CD14-positive monocyte (primary cell): ENCODE measurements around the gene ALOX12B. TPM values are rescaled to one million over a fixed set of nuclear protein-coding genes. Genes with fewer than 3 reads are reported as not detected.

Experiments used
- DNase-seq, 3 donors: peaks; one replicate each; pipeline ENCODE4 v3.0.0-alpha.2; 2011 to 2022
- H2AFZ ChIP-seq: 2 replicates; pipeline ENCODE4 v1.6.0; 2012; ENCODE audit warnings: mild to moderate bottlenecking, low read depth, low read length, inconsistent platforms; ENCODE audit not compliant: insufficient read depth, poor library complexity, severe bottlenecking
- H3K27ac ChIP-seq, 2 donors: 1 replicate in 1 of 2; 2 replicates in 1 of 2; pipeline ENCODE4 v1.5.1; 2012 to 2013; ENCODE audit warnings: low read length in 2 of 2, control low read depth in 1 of 2, inconsistent platforms in 1 of 2, low read depth in 1 of 2, mild to moderate bottlenecking in 1 of 2
- H3K27me3 ChIP-seq, 2 donors: one replicate each; pipeline versions ENCODE4 v1.6.0 to v1.6.1; 2011 to 2013; ENCODE audit warnings: low read length in 2 of 2; ENCODE audit not compliant: control insufficient read depth in 2 of 2, insufficient read depth in 2 of 2
- H3K36me3 ChIP-seq, 2 donors: replicated peaks in 1 of 2; 1 replicate in 1 of 2; 2 replicates in 1 of 2; pipeline versions ENCODE4 v1.5.1 to v1.6.1; 2012 to 2013; ENCODE audit warnings: low read length in 2 of 2, control low read depth in 1 of 2, inconsistent platforms in 1 of 2, mild to moderate bottlenecking in 1 of 2; ENCODE audit not compliant: insufficient read depth in 2 of 2, control insufficient read depth in 1 of 2
- H3K4me1 ChIP-seq, 2 donors: 1 replicate in 1 of 2; 2 replicates in 1 of 2; pipeline versions ENCODE4 v1.5.1 to v1.6.1; 2012 to 2013; ENCODE audit warnings: low read length in 2 of 2, control low read depth in 1 of 2, inconsistent platforms in 1 of 2, mild to moderate bottlenecking in 1 of 2, moderate library complexity in 1 of 2; ENCODE audit not compliant: insufficient read depth in 2 of 2, control insufficient read depth in 1 of 2
- H3K4me2 ChIP-seq: replicated peaks from 2 replicates; pipeline ENCODE3; 2012; ENCODE audit warnings: low read length, moderate library complexity, mild to moderate bottlenecking; ENCODE audit not compliant: poor library complexity, severe bottlenecking; ENCODE audit errors: extremely low read depth
- H3K4me3 ChIP-seq, 3 experiments: fragments of 200-600 bp in 1 of 3; sonication (generic) in 1 of 3; replicated peaks in 1 of 3; 1 replicate in 2 of 3; 2 replicates in 1 of 3; pipeline ENCODE4 v1.5.1; 2011 to 2013; ENCODE audit warnings: low read length in 3 of 3, mild to moderate bottlenecking in 3 of 3, control low read depth in 2 of 3, low read depth in 2 of 3, inconsistent platforms in 1 of 3, moderate library complexity in 1 of 3
- H3K79me2 ChIP-seq: 2 replicates; pipeline ENCODE4 v1.6.0; 2012; ENCODE audit warnings: mild to moderate bottlenecking, control low read depth, inconsistent platforms, low read length, moderate library complexity; ENCODE audit not compliant: insufficient read depth
- H3K9ac ChIP-seq: 2 replicates; pipeline ENCODE4 v1.6.0; 2017; ENCODE audit warnings: low read length, mild to moderate bottlenecking; ENCODE audit not compliant: insufficient read depth, poor library complexity, severe bottlenecking
- H3K9me3 ChIP-seq, 2 donors: replicated peaks in 1 of 2; 1 replicate in 1 of 2; 2 replicates in 1 of 2; pipeline versions ENCODE4 v1.5.1 to v1.6.1; 2012 to 2013; ENCODE audit warnings: low read length in 2 of 2, control low read depth in 1 of 2; ENCODE audit not compliant: control insufficient read depth in 1 of 2, insufficient read depth in 1 of 2
- H4K20me1 ChIP-seq: 2 replicates; pipeline ENCODE4 v1.6.0; 2012; ENCODE audit warnings: mild to moderate bottlenecking, low read length, control low read depth, moderate library complexity; ENCODE audit not compliant: insufficient read depth
- H3K27ac Mint-ChIP-seq, 7 donors: one replicate each; pipeline ENCODE4 v1.8.0; 2020; ENCODE audit warnings: mild to moderate bottlenecking in 7 of 7, mixed read lengths in 7 of 7, moderate library complexity in 6 of 7, inconsistent platforms in 2 of 7
- H3K27me3 Mint-ChIP-seq, 3 donors: one replicate each; pipeline ENCODE4 v1.8.0; 2021 to 2022; ENCODE audit warnings: low read depth in 3 of 3, mild to moderate bottlenecking in 3 of 3, mixed read lengths in 3 of 3, moderate library complexity in 3 of 3, inconsistent platforms in 1 of 3
- H3K36me3 Mint-ChIP-seq, 2 donors: one replicate each; pipeline ENCODE4 v1.8.0; 2020; ENCODE audit warnings: mixed read lengths in 2 of 2, inconsistent platforms in 1 of 2, mild to moderate bottlenecking in 1 of 2
- H3K4me1 Mint-ChIP-seq: one replicate; pipeline ENCODE4 v1.8.0; 2020; ENCODE audit warnings: mild to moderate bottlenecking, mixed read lengths
- H3K4me3 Mint-ChIP-seq, 2 donors: one replicate each; pipeline ENCODE4 v1.8.0; 2020; ENCODE audit warnings: mild to moderate bottlenecking in 2 of 2, mixed read lengths in 2 of 2, moderate library complexity in 1 of 2
- H3K9me3 Mint-ChIP-seq, 7 donors: one replicate each; pipeline ENCODE4 v1.8.0; 2020 to 2022; ENCODE audit warnings: mixed read lengths in 7 of 7, mild to moderate bottlenecking in 6 of 7, moderate library complexity in 6 of 7, inconsistent platforms in 2 of 7
- CTCF ChIP-seq: fragments of 200-600 bp; IDR thresholded peaks from one replicate; pipeline ENCODE4 v1.8.0; 2022; ENCODE audit warnings: antibody characterized with exemption, mild to moderate bottlenecking
- WGBS: methylation state at CpG from one replicate; pipeline ENCODE4 v1.1.5; 2013; ENCODE audit warnings: missing lambda C conversion rate; ENCODE audit not compliant: insufficient coverage; 5-methylcytosine and 5-hydroxymethylcytosine counted together
- intact Hi-C, 2 donors: fragments of 100-400 bp; cut with micrococcal nuclease; formaldehyde crosslinking; loops; one replicate each; pipeline versions ENCODE4 v1.15.0 to v1.15.1; 2023
- polyA plus RNA-seq, 3 donors: library from polyadenylated mRNA; depleted of rRNA in 1 of 3; unstranded in 2 of 3; stranded (reverse) in 1 of 3; fragments of 300-500 nt in 2 of 3; fragments of >200 nt in 1 of 3; fragmentation: Illumina TruSeq in 2 of 3; gene quantifications; 1 replicate in 2 of 3; 2 replicates in 1 of 3; pipeline ENCODE4 v1.2.3, GENCODE V29; 2012 to 2021

The ALOX12B gene
- polyA plus RNA-seq, 3 donors: not detected

- peak in 1 of 3 donors; percentile 15 for DNase-seq
- peaks cover 3 to 6% (median 5%) of the 10 kb centered on the region in 3 donors for H3K27me3 Mint-ChIP-seq
- H3K27me3 ChIP-seq: no peaks in the 10 kb centered on the region
- H3K36me3 ChIP-seq: no peaks in the 10 kb centered on the region
- H3K79me2 ChIP-seq: peaks cover 5% of the 10 kb centered on the region
- no peak overlapping the region for H3K9ac ChIP-seq
- H3K36me3 Mint-ChIP-seq: peaks cover 11 to 13% of the 10 kb centered on the region in 2 donors
- intact Hi-C loops: loop anchor here in 1 of 2 donors (2.0 to 5.0 kb wide), 2 partner anchors 25 to 40 kb away; partner anchors contain the start of gene GUCY2D
- no peaks in the 10 kb centered on the region for H4K20me1 ChIP-seq
- peaks cover 0 to 3% (median 0%) of the 10 kb centered on the region in 7 donors for H3K9me3 Mint-ChIP-seq
- peak overlapping the region; percentile 48 to 54 for H3K27ac ChIP-seq
- peaks cover 44 to 50% of the 10 kb centered on the region in 2 donors for H3K4me1 ChIP-seq
- peak overlapping the region; percentile 39 for H3K4me2 ChIP-seq
- H3K4me3 Mint-ChIP-seq: no peak overlapping the region
- peak overlapping the region; percentile 60 for H2AFZ ChIP-seq
- peak overlapping the region in 1 of 3 experiments; percentile 54 for H3K4me3 ChIP-seq
- H3K9me3 ChIP-seq: no peaks in the 10 kb centered on the region
- peak overlapping the region in 6 of 7 donors; percentile 20 to 88 (median 81) for H3K27ac Mint-ChIP-seq
- peaks cover 53% of the 10 kb centered on the region for H3K4me1 Mint-ChIP-seq
- TF ChIP-seq CTCF: no peak
Measured at GRCh38 chr17:8041979-8042378, 45.5 kb downstream of the ALOX12B start.

DNA sequence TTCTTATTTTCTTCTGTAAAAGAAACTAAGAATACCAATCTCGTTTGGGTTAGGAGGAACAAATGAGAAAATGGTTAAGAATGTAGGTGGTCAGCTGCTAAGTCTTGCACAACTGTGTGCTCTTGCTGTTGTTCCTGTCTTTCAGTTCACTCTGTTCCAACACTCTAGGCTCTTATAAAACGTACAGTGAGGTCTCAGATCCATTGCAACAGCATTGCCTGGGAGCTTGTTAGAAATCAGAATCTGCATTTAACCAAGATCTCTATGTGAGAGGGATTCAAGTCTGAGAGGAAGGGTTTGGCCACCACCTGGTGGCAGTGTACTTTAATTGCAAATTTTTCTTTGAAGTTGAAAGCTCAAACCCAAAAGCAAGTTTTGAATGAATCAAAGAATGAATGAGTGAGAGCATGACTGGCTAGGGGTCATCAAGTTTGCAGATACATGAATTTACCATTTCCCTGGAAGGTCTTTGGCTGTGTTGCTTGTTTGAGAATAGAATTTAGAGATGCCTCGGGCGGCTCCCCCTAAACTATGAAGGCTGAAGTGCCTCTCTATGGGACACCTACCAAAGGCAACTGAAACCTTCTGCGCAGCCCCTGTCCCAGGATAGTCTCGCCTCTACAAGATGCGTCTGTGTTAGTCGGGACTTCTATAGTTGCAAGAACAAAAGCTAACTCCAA is 46.1 kb downstream of the ALOX12B start:
- DNase-seq: peak; percentile 64 to 85 (median 81)
- H3K9ac ChIP-seq: no peak overlapping the region
- peak overlapping the region in 1 of 2 donors; percentile 57 for H3K4me3 Mint-ChIP-seq
- 89% methylated on average over 4 of the region's 8 CpGs for WGBS
- H3K4me1 ChIP-seq: peaks cover 44 to 50% of the 10 kb centered on the region in 2 donors
- no peaks in the 10 kb centered on the region for H4K20me1 ChIP-seq
- H3K36me3 Mint-ChIP-seq: peaks cover 9 to 11% of the 10 kb centered on the region in 2 donors
- H2AFZ ChIP-seq: peak overlapping the region; percentile 50
- TF ChIP-seq CTCF: peak; percentile 82
- no peaks in the 10 kb centered on the region for H3K9me3 ChIP-seq
- H3K4me1 Mint-ChIP-seq: peaks cover 53% of the 10 kb centered on the region
- intact Hi-C loops: loop anchor here in 1 of 2 donors (2.0 to 5.0 kb wide), 2 partner anchors 25 to 39 kb away; partner anchors contain the start of gene GUCY2D
- H3K27ac ChIP-seq: peak overlapping the region; percentile 46 to 54
- H3K27me3 Mint-ChIP-seq: peaks cover 3 to 5% (median 4%) of the 10 kb centered on the region in 3 donors
- H3K36me3 ChIP-seq: no peaks in the 10 kb centered on the region
- H3K4me3 ChIP-seq: peak overlapping the region in 1 of 3 experiments; percentile 54
- H3K27me3 ChIP-seq: no peaks in the 10 kb centered on the region
- H3K9me3 Mint-ChIP-seq: peaks cover 0 to 3% (median 0%) of the 10 kb centered on the region in 7 donors
- peak overlapping the region; percentile 73 to 88 (median 87) for H3K27ac Mint-ChIP-seq
- H3K79me2 ChIP-seq: peaks cover 5% of the 10 kb centered on the region
- peak overlapping the region; percentile 39 for H3K4me2 ChIP-seq
